Astrocyte (in vitro differentiated cells and primary cell): ENCODE measurements around the gene P2RX5. TPM values are rescaled to one million over a fixed set of nuclear protein-coding genes. Genes with fewer than 3 reads are reported as not detected.

Source experiments
- DNase-seq: peaks from one replicate; pipeline ENCODE4 v3.0.0-alpha.2; 2010; ENCODE audit warnings: low read depth
- FAIRE-seq: peaks from 2 replicates; lab custom pipeline; 2011; peaks lifted over from hg19 to GRCh38; lab: Jason Lieb, UNC
- H2AFZ ChIP-seq: 2 replicates; pipeline ENCODE4 v1.6.0; 2012; ENCODE audit warnings: low read depth, low read length, inconsistent platforms
- H3K27ac ChIP-seq: 2 replicates; pipeline ENCODE4 v1.5.1; 2011; ENCODE audit warnings: low read depth, low read length, inconsistent platforms
- H3K27me3 ChIP-seq: 2 replicates; pipeline ENCODE4 v1.6.0; 2011; ENCODE audit warnings: low read length, inconsistent platforms; ENCODE audit not compliant: insufficient read depth
- H3K36me3 ChIP-seq: 2 replicates; pipeline ENCODE4 v1.5.1; 2011; ENCODE audit warnings: low read length, inconsistent platforms; ENCODE audit not compliant: insufficient read depth
- H3K4me1 ChIP-seq: 2 replicates; pipeline ENCODE4 v1.5.1; 2011; ENCODE audit warnings: low read length, inconsistent platforms; ENCODE audit not compliant: insufficient read depth
- H3K4me2 ChIP-seq: 2 replicates; pipeline ENCODE4 v1.6.0; 2012; ENCODE audit warnings: low read length, inconsistent platforms
- H3K4me3 ChIP-seq: 2 replicates; pipeline ENCODE4 v1.5.1; 2011; ENCODE audit warnings: low read depth, mild to moderate bottlenecking, low read length, inconsistent platforms; ENCODE audit not compliant: insufficient read depth
- H3K79me2 ChIP-seq: 2 replicates; pipeline ENCODE4 v1.6.0; 2012; ENCODE audit warnings: mild to moderate bottlenecking, low read length, inconsistent platforms; ENCODE audit not compliant: insufficient read depth
- H3K9ac ChIP-seq: 2 replicates; pipeline ENCODE4 v1.6.0; 2012; ENCODE audit warnings: mild to moderate bottlenecking, low read length, inconsistent platforms
- H3K9me3 ChIP-seq: 2 replicates; pipeline ENCODE4 v1.5.1; 2012; ENCODE audit warnings: low read depth, mild to moderate bottlenecking, low read length, inconsistent platforms; ENCODE audit not compliant: insufficient read depth
- H4K20me1 ChIP-seq: 2 replicates; pipeline ENCODE4 v1.6.0; 2012; ENCODE audit warnings: low read length, inconsistent platforms; ENCODE audit not compliant: insufficient read depth
- H3K27ac Mint-ChIP-seq: one replicate; pipeline ENCODE4 v1.8.0; 2021; ENCODE audit warnings: mild to moderate bottlenecking, mixed read lengths; ENCODE audit not compliant: unreplicated experiment
- H3K27me3 Mint-ChIP-seq: one replicate; pipeline ENCODE4 v1.8.0; 2021; ENCODE audit warnings: low read depth, mixed read lengths; ENCODE audit not compliant: unreplicated experiment
- H3K36me3 Mint-ChIP-seq: one replicate; pipeline ENCODE4 v1.8.0; 2021; ENCODE audit warnings: low read depth, mixed read lengths; ENCODE audit not compliant: unreplicated experiment
- H3K4me1 Mint-ChIP-seq: one replicate; pipeline ENCODE4 v1.8.0; 2021; ENCODE audit warnings: low read depth, mixed read lengths; ENCODE audit not compliant: unreplicated experiment
- H3K4me3 Mint-ChIP-seq: one replicate; pipeline ENCODE4 v1.8.0; 2021; ENCODE audit warnings: mild to moderate bottlenecking, moderate library complexity, mixed read lengths; ENCODE audit not compliant: unreplicated experiment
- H3K9me3 Mint-ChIP-seq: one replicate; pipeline ENCODE4 v1.8.0; 2021; ENCODE audit warnings: mild to moderate bottlenecking, mixed read lengths; ENCODE audit not compliant: unreplicated experiment
- EZH2 ChIP-seq: IDR thresholded peaks from 2 replicates; pipeline ENCODE4 v1.6.1; 2012; ENCODE audit warnings: mild to moderate bottlenecking, low read length, inconsistent platforms; ENCODE audit not compliant: insufficient read depth
- total RNA-seq: library from RNA; stranded (reverse); gene quantifications from 2 replicates; pipeline ENCODE4 v1.2.1, GENCODE V29; 2021
- TF ChIP-seq, protein P1 (sequence below): IDR thresholded peaks from 2 replicates; pipeline ENCODE4 v1.5.1; 2011; ENCODE audit warnings: low read depth, mild to moderate bottlenecking, inconsistent platforms, low read length, moderate library complexity; ENCODE audit not compliant: insufficient read depth

Gene P2RX5
- total RNA-seq, 1 donor from 2014 or later: 2.4 TPM

DNA sequence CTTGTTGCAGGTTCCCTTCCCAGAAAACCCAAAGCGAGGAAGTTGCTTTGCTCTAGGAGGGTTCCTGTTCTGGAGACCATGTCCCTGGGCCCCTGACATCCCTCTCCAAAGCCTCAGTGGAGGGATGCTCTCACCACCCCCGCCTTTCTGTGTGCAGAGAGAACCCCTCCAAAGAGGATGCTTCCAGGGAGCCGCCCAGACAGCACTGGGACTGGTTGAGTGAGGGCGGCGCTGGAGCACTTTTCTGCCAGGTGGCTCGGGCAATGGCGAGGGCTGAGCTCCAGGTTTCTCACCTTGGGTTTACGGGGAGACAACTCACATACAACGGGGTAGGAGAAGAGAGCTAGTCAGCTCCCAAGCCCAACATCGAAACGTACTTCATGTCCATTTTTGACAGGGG is 20.1 kb downstream of the P2RX5 start:
- H3K27me3 ChIP-seq: no peaks in the 10 kb centered on the region
- H3K36me3 ChIP-seq: no peaks in the 10 kb centered on the region
- peaks cover 10% of the 10 kb centered on the region for H3K4me1 ChIP-seq
- H4K20me1 ChIP-seq: peaks cover 4% of the 10 kb centered on the region
- H3K4me2 ChIP-seq: no peak overlapping the region
- Mint-ChIP-seq H3K27ac (peak overlapping the region; percentile 27), H3K9me3 (no peaks in the 10 kb centered on the region), H3K4me3 (no peak overlapping the region), H3K36me3 (peaks cover 11% of the 10 kb centered on the region), H3K27me3 (peaks cover 6% of the 10 kb centered on the region), H3K4me1 (peaks cover 12% of the 10 kb centered on the region)
- no peak for TF ChIP-seq EZH2
- TF ChIP-seq, protein P1, sequence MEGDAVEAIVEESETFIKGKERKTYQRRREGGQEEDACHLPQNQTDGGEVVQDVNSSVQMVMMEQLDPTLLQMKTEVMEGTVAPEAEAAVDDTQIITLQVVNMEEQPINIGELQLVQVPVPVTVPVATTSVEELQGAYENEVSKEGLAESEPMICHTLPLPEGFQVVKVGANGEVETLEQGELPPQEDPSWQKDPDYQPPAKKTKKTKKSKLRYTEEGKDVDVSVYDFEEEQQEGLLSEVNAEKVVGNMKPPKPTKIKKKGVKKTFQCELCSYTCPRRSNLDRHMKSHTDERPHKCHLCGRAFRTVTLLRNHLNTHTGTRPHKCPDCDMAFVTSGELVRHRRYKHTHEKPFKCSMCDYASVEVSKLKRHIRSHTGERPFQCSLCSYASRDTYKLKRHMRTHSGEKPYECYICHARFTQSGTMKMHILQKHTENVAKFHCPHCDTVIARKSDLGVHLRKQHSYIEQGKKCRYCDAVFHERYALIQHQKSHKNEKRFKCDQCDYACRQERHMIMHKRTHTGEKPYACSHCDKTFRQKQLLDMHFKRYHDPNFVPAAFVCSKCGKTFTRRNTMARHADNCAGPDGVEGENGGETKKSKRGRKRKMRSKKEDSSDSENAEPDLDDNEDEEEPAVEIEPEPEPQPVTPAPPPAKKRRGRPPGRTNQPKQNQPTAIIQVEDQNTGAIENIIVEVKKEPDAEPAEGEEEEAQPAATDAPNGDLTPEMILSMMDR: no peak
- DNase-seq: no peak
- no peak overlapping the region for H2AFZ ChIP-seq
- FAIRE-seq: no peak
- no peak overlapping the region for H3K4me3 ChIP-seq
- H3K9ac ChIP-seq: no peak overlapping the region
- no peaks in the 10 kb centered on the region for H3K9me3 ChIP-seq
- no peaks in the 10 kb centered on the region for H3K79me2 ChIP-seq
- H3K27ac ChIP-seq: no peak overlapping the region

DNA sequence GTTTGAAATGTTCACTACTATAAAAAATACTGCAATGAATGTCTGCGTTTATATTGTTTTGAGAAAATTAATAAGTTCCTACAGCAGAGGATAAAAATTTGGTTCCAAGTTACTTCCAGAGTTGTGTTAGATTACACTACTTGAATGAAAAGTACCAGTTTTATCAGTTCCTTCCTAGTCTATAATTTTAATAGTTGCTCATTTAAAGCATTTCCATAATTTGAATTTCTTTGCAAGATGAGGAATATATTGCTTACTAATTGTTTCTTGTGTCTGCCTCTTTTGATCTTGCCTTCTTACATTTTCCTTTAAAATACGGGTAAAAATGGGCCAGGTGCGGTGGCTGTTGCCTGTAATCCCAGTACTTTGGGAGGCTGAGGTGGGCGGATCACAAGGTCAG is 23.4 kb downstream of the P2RX5 start:
- H3K27ac ChIP-seq: no peak overlapping the region
- H3K4me1 ChIP-seq: peaks cover 5% of the 10 kb centered on the region
- H3K27me3 ChIP-seq: no peaks in the 10 kb centered on the region
- no peak overlapping the region for H2AFZ ChIP-seq
- Mint-ChIP-seq H3K27me3 (peaks cover 6% of the 10 kb centered on the region), H3K4me1 (peaks cover 3% of the 10 kb centered on the region), H3K4me3 (no peak overlapping the region), H3K9me3 (no peaks in the 10 kb centered on the region), H3K36me3 (peaks cover 8% of the 10 kb centered on the region), H3K27ac (no peak overlapping the region)
- no peak overlapping the region for H3K9ac ChIP-seq
- H3K9me3 ChIP-seq: no peaks in the 10 kb centered on the region
- peaks cover 29% of the 10 kb centered on the region for H3K79me2 ChIP-seq
- H3K36me3 ChIP-seq: no peaks in the 10 kb centered on the region
- DNase-seq (no peak), FAIRE-seq (no peak)
- H3K4me2 ChIP-seq: no peak overlapping the region
- H3K4me3 ChIP-seq: no peak overlapping the region
- peaks cover 24% of the 10 kb centered on the region for H4K20me1 ChIP-seq
- TF ChIP-seq EZH2: no peak
- TF ChIP-seq, protein P1: no peak

DNA sequence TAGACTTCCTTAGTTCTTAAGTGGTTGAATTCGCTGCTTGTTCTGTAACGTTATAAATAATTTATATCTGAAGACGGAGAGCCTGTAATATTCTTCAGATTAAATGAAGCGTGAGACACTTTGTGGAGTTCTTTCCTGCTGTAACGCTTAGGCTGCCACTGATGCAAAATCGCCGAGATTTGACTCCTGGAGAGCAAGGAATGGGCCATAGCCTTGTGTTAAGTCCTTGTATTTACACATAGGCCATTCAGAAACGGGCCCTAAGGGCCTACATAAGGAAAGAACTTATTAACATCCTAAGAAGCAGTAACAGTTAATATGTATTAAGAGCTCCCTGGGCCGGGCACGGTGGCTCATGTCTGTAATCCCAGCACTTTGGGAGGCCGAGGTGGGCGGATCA is 26.4 kb downstream of the P2RX5 start:
- no peak for FAIRE-seq
- no peaks in the 10 kb centered on the region for H3K9me3 ChIP-seq
- Mint-ChIP-seq H3K27me3 (no peaks in the 10 kb centered on the region), H3K4me3 (peak overlapping the region; percentile 99), H3K36me3 (peaks cover 8% of the 10 kb centered on the region), H3K9me3 (no peaks in the 10 kb centered on the region), H3K4me1 (peaks cover 18% of the 10 kb centered on the region), H3K27ac (peak overlapping the region; percentile 97)
- peak overlapping the region; percentile 98 for H3K9ac ChIP-seq
- H3K4me1 ChIP-seq: peaks cover 18% of the 10 kb centered on the region
- no peaks in the 10 kb centered on the region for H3K27me3 ChIP-seq
- peak overlapping the region; percentile 95 for H3K4me3 ChIP-seq
- no peak for DNase-seq
- peaks cover 54% of the 10 kb centered on the region for H4K20me1 ChIP-seq
- H3K4me2 ChIP-seq: peak overlapping the region; percentile 92
- no peak overlapping the region for H3K27ac ChIP-seq
- peaks cover 60% of the 10 kb centered on the region for H3K79me2 ChIP-seq
- peaks cover 6% of the 10 kb centered on the region for H3K36me3 ChIP-seq
- TF ChIP-seq, protein P1: no peak
- TF ChIP-seq EZH2: no peak
- no peak overlapping the region for H2AFZ ChIP-seq
